GM13977 (cell line): Measurements from ENCODE around the gene MARCHF10.

Source experiments
- DNase-seq: peaks from one replicate; pipeline ENCODE4 v3.0.0; 2012; ENCODE audit warnings: low spot score
- CTCF ChIP-seq: IDR thresholded peaks from 2 replicates; pipeline ENCODE4 v1.5.1; 2012; ENCODE audit warnings: mild to moderate bottlenecking, control low read depth; ENCODE audit not compliant: insufficient read depth; ENCODE audit errors: extremely low read depth, missing control alignments
- in situ Hi-C: fragments of 300-500 bp; cut with MboI; formaldehyde crosslinking; loops from one replicate; pipeline ENCODE4 v1.12.0; 2022; ENCODE audit warnings: low sequenced_read_pairs, low pct_unique_long_range_greater_than_20kb, mixed read lengths, inconsistent platforms; ENCODE audit not compliant: unreplicated experiment

Gene MARCHF10

GRCh38 chr17:62681061-62681938, 126.8 kb downstream of the MARCHF10 start:
- in situ Hi-C loops = no loop called here
- no peak for TF ChIP-seq CTCF
- no peak for DNase-seq

GRCh38 chr17:62680541-62681052, 127.5 kb downstream of the MARCHF10 start:
- no peak for TF ChIP-seq CTCF
- in situ Hi-C loops = no loop called here
- no peak for DNase-seq

GRCh38 chr17:62679866-62680377, 128.2 kb downstream of the MARCHF10 start:
- no peak for DNase-seq
- in situ Hi-C loops = no loop called here
- no peak for TF ChIP-seq CTCF

- DNase-seq = no peak
- no peak for TF ChIP-seq CTCF
Measured at GRCh38 chr17:62678214-62678919, 129.7 kb downstream of the MARCHF10 start.

GRCh38 chr17:62676952-62677596, 131.0 kb downstream of the MARCHF10 start:
- no peak for TF ChIP-seq CTCF
- DNase-seq = no peak
- in situ Hi-C loops = no loop called here

More at GRCh38 chr17:62678214-62678919, 129.7 kb downstream of the MARCHF10 start:
- in situ Hi-C loops = no loop called here
